H9 (cell line): ENCODE data around the gene HACL1. TPM values are rescaled to one million over a fixed set of nuclear protein-coding genes. Genes with fewer than 3 reads are reported as not detected.

Source experiments
- DNase-seq: peaks from one replicate; pipeline ENCODE4 v3.0.0-alpha.2; 2017
- H2AFZ ChIP-seq: one replicate; pipeline ENCODE4 v1.6.1; 2013; ENCODE audit warnings: mild to moderate bottlenecking, low read length, control low read depth, moderate library complexity
- H2AK5ac ChIP-seq: 2 replicates; pipeline ENCODE4 v1.6.1; 2013; ENCODE audit warnings: low read length, control low read depth, mixed read lengths; ENCODE audit not compliant: insufficient read length
- H2BK120ac ChIP-seq: one replicate; pipeline ENCODE4 v1.6.1; 2013; ENCODE audit warnings: low read depth, mild to moderate bottlenecking, low read length, control low read depth, inconsistent platforms; ENCODE audit not compliant: poor library complexity, severe bottlenecking
- H2BK12ac ChIP-seq: 2 replicates; pipeline ENCODE4 v1.6.1; 2013; ENCODE audit warnings: low read length, control low read depth, mixed read lengths, low read depth; ENCODE audit not compliant: insufficient read length
- H2BK15ac ChIP-seq: 2 replicates; pipeline ENCODE4 v1.6.1; 2013; ENCODE audit warnings: low read depth, low read length, control low read depth
- H2BK20ac ChIP-seq: one replicate; pipeline ENCODE4 v1.6.1; 2013; ENCODE audit warnings: low read depth, mild to moderate bottlenecking, low read length, control low read depth, inconsistent platforms; ENCODE audit not compliant: poor library complexity, severe bottlenecking
- H2BK5ac ChIP-seq: 2 replicates; pipeline ENCODE4 v1.6.1; 2013; ENCODE audit warnings: low read length, control low read depth, mixed read lengths; ENCODE audit not compliant: insufficient read length
- H3K14ac ChIP-seq: 2 replicates; pipeline ENCODE4 v1.6.1; 2013; ENCODE audit warnings: low read length, control low read depth; ENCODE audit not compliant: insufficient read depth
- H3K18ac ChIP-seq: 2 replicates; pipeline ENCODE4 v1.6.1; 2013; ENCODE audit warnings: low read depth, mild to moderate bottlenecking, mixed read lengths, low read length, control low read depth; ENCODE audit not compliant: insufficient read length
- H3K23ac ChIP-seq: 2 replicates; pipeline ENCODE4 v1.6.1; 2013; ENCODE audit warnings: low read length, control low read depth, mixed read lengths, low read depth; ENCODE audit not compliant: insufficient read length
- H3K23me2 ChIP-seq: 2 replicates; pipeline ENCODE4 v1.6.1; 2013; ENCODE audit warnings: low read depth, mild to moderate bottlenecking, mixed read lengths, low read length, control low read depth; ENCODE audit not compliant: insufficient read length, poor library complexity, severe bottlenecking
- H3K27ac ChIP-seq: 2 replicates; pipeline ENCODE4 v1.5.1; 2013; ENCODE audit warnings: low read length, control low read depth, mixed read lengths, low read depth; ENCODE audit not compliant: insufficient read length
- H3K27me3 ChIP-seq: 2 replicates; pipeline ENCODE4 v1.6.1; 2013; ENCODE audit warnings: low read length, control low read depth, inconsistent platforms; ENCODE audit not compliant: insufficient read depth
- H3K4ac ChIP-seq: 2 replicates; pipeline ENCODE4 v1.6.1; 2013; ENCODE audit warnings: low read depth, mild to moderate bottlenecking, control low read depth, inconsistent platforms, low read length, moderate library complexity
- H3K4me1 ChIP-seq: 2 replicates; pipeline ENCODE4 v1.6.1; 2013; ENCODE audit warnings: low read length, control low read depth, inconsistent platforms; ENCODE audit not compliant: insufficient read depth
- H3K4me2 ChIP-seq: 2 replicates; pipeline ENCODE4 v1.6.1; 2013; ENCODE audit warnings: low read length, control low read depth, mixed read lengths; ENCODE audit not compliant: insufficient read length, insufficient read depth
- H3K56ac ChIP-seq: 2 replicates; pipeline ENCODE4 v1.6.1; 2013; ENCODE audit warnings: low read depth, mild to moderate bottlenecking, mixed read lengths, low read length, control low read depth; ENCODE audit not compliant: insufficient read length
- H3K79me1 ChIP-seq: 2 replicates; pipeline ENCODE4 v1.6.1; 2013; ENCODE audit warnings: low read depth, mild to moderate bottlenecking, moderate library complexity, low read length, control low read depth, inconsistent platforms; ENCODE audit not compliant: insufficient read depth, poor library complexity, severe bottlenecking
- H3K79me2 ChIP-seq: 2 replicates; pipeline ENCODE4 v1.6.1; 2013; ENCODE audit warnings: low read length, control low read depth, inconsistent platforms; ENCODE audit not compliant: insufficient read depth
- H3K9ac ChIP-seq: 2 replicates; pipeline ENCODE4 v1.6.1; 2013; ENCODE audit warnings: low read length, control low read depth, mixed read lengths; ENCODE audit not compliant: insufficient read length; ENCODE audit errors: extremely low read depth
- H3K9me3 ChIP-seq: one replicate; pipeline ENCODE4 v1.6.1; 2013; ENCODE audit warnings: low read depth, low read length, inconsistent platforms; ENCODE audit not compliant: control insufficient read depth
- H3T11ph ChIP-seq: one replicate; pipeline ENCODE4 v1.6.1; 2013; ENCODE audit warnings: mild to moderate bottlenecking, low read length, control low read depth, inconsistent platforms
- H4K20me1 ChIP-seq: one replicate; pipeline ENCODE4 v1.6.1; 2013; ENCODE audit not compliant: control insufficient read depth, insufficient read length, insufficient read depth
- H4K5ac ChIP-seq: 2 replicates; pipeline ENCODE4 v1.6.1; 2013; ENCODE audit warnings: low read depth, mild to moderate bottlenecking, mixed read lengths, low read length, control low read depth; ENCODE audit not compliant: insufficient read length
- H4K8ac ChIP-seq: replicated peaks from 2 replicates; pipeline ENCODE4 v1.6.1; 2013; ENCODE audit warnings: low read length, control low read depth, mixed read lengths, low read depth; ENCODE audit not compliant: insufficient read length
- H4K91ac ChIP-seq: 2 replicates; pipeline ENCODE4 v1.6.1; 2013; ENCODE audit warnings: low read depth, mild to moderate bottlenecking, moderate library complexity, mixed read lengths, low read length, control low read depth; ENCODE audit not compliant: insufficient read length
- H3K27ac Mint-ChIP-seq, 3 experiments: 2 replicates in 2 of 3; 3 replicates in 1 of 3; pipeline ENCODE4 v1.8.0; 2020 to 2021; ENCODE audit warnings: mixed read lengths in 3 of 3, mild to moderate bottlenecking in 1 of 3, moderate library complexity in 1 of 3
- H3K27me3 Mint-ChIP-seq: 2 replicates; pipeline ENCODE4 v1.8.0; 2021; ENCODE audit warnings: low read depth, mild to moderate bottlenecking, moderate library complexity, mixed read lengths
- H3K36me3 Mint-ChIP-seq, 3 experiments: 2 replicates in 2 of 3; 3 replicates in 1 of 3; pipeline ENCODE4 v1.8.0; 2020 to 2021; ENCODE audit warnings: low read depth in 3 of 3, mixed read lengths in 3 of 3; ENCODE audit not compliant: insufficient read depth in 1 of 3
- H3K4me1 Mint-ChIP-seq, 2 experiments: 2 replicates each; pipeline ENCODE4 v1.8.0; 2020; ENCODE audit warnings: mixed read lengths in 2 of 2
- H3K4me3 Mint-ChIP-seq, 2 experiments: 2 replicates in 1 of 2; 3 replicates in 1 of 2; pipeline ENCODE4 v1.8.0; 2020 to 2021; ENCODE audit warnings: mild to moderate bottlenecking in 2 of 2, mixed read lengths in 2 of 2, moderate library complexity in 1 of 2
- H3K9me3 Mint-ChIP-seq, 2 experiments: 2 replicates in 1 of 2; 3 replicates in 1 of 2; pipeline ENCODE4 v1.8.0; 2020; ENCODE audit warnings: mild to moderate bottlenecking in 2 of 2, mixed read lengths in 2 of 2, moderate library complexity in 1 of 2
- WGBS: extraction: QIAGEN DNeasy Blood & Tissue Kit; methylation state at CpG from one replicate; pipeline ENCODE4 v1.1.7; 2013; ENCODE audit warnings: missing lambda C conversion rate, low lambda C conversion rate, mixed read lengths; ENCODE audit not compliant: insufficient read length; ENCODE audit errors: extremely low coverage; 5-methylcytosine and 5-hydroxymethylcytosine counted together
- total RNA-seq: library from RNA; stranded (reverse); gene quantifications from 2 replicates; pipeline ENCODE4 v1.2.1, GENCODE V29; 2021
- TF ChIP-seq, protein P1 (sequence below): fragments of 200-600 bp; sonication (generic); conservative IDR thresholded peaks from 3 replicates; pipeline ENCODE4 v1.8.0; 2021; ENCODE audit warnings: antibody characterized with exemption, mild to moderate bottlenecking

Gene HACL1
- total RNA-seq, 1 experiment from 2014 or later: 52.6 TPM

GRCh38 chr3:15536856-15537255 is 64.5 kb downstream of the HACL1 start:
- no peak overlapping the region for H4K91ac ChIP-seq
- H3K27ac ChIP-seq: no peak overlapping the region
- Mint-ChIP-seq H3K27ac (no peak overlapping the region), H3K4me3 (no peak overlapping the region), H3K27me3 (no peaks in the 10 kb centered on the region), H3K9me3 (no peaks in the 10 kb centered on the region), H3K36me3 (no peaks in the 10 kb centered on the region), H3K4me1 (no peaks in the 10 kb centered on the region)
- no peak overlapping the region for H3K18ac ChIP-seq
- H3K4me2 ChIP-seq: no peak overlapping the region
- no peak overlapping the region for H2AFZ ChIP-seq
- no peaks in the 10 kb centered on the region for H3K23me2 ChIP-seq
- no peaks in the 10 kb centered on the region for H3K4me1 ChIP-seq
- no peaks in the 10 kb centered on the region for H3K79me1 ChIP-seq
- no peak overlapping the region for H3K23ac ChIP-seq
- no peak overlapping the region for H3K4ac ChIP-seq
- no peak overlapping the region for H3K9ac ChIP-seq
- H2BK15ac ChIP-seq: no peak overlapping the region
- no peaks in the 10 kb centered on the region for H3K27me3 ChIP-seq
- H3K56ac ChIP-seq: no peak overlapping the region
- H4K20me1 ChIP-seq: no peaks in the 10 kb centered on the region
- TF ChIP-seq, protein P1, sequence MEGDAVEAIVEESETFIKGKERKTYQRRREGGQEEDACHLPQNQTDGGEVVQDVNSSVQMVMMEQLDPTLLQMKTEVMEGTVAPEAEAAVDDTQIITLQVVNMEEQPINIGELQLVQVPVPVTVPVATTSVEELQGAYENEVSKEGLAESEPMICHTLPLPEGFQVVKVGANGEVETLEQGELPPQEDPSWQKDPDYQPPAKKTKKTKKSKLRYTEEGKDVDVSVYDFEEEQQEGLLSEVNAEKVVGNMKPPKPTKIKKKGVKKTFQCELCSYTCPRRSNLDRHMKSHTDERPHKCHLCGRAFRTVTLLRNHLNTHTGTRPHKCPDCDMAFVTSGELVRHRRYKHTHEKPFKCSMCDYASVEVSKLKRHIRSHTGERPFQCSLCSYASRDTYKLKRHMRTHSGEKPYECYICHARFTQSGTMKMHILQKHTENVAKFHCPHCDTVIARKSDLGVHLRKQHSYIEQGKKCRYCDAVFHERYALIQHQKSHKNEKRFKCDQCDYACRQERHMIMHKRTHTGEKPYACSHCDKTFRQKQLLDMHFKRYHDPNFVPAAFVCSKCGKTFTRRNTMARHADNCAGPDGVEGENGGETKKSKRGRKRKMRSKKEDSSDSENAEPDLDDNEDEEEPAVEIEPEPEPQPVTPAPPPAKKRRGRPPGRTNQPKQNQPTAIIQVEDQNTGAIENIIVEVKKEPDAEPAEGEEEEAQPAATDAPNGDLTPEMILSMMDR: no peak
- H3T11ph ChIP-seq: no peak overlapping the region
- H2BK12ac ChIP-seq: no peak overlapping the region
- H2AK5ac ChIP-seq: no peak overlapping the region
- H4K8ac ChIP-seq: no peak overlapping the region
- H2BK120ac ChIP-seq: no peak overlapping the region
- DNase-seq: no peak
- H3K9me3 ChIP-seq: no peaks in the 10 kb centered on the region
- no peak overlapping the region for H4K5ac ChIP-seq
- H2BK20ac ChIP-seq: no peak overlapping the region
- no CpG with 5 or more reads among the region's 2 CpGs for WGBS
- H3K14ac ChIP-seq: no peak overlapping the region
- no peak overlapping the region for H2BK5ac ChIP-seq
- no peaks in the 10 kb centered on the region for H3K79me2 ChIP-seq
